Muscle of leg (tissue), 11 donors: ENCODE results near the gene FALEC. TPM values are rescaled to one million over a fixed set of nuclear protein-coding genes. Genes with fewer than 3 reads are reported as not detected.
A peak's percentile ranks its signal among the peaks of the same experiment; 100 is the strongest.

Experiments used
- DNase-seq: peaks from one replicate; pipeline ENCODE4 v3.0.0; 2013
- H3K27ac ChIP-seq: one replicate; pipeline ENCODE4 v1.5.1; 2013; ENCODE audit warnings: mild to moderate bottlenecking, low read length, control low read depth
- H3K27me3 ChIP-seq: one replicate; pipeline ENCODE4 v1.6.1; 2013; ENCODE audit warnings: low read length; ENCODE audit not compliant: control insufficient read depth, insufficient read depth
- H3K36me3 ChIP-seq: one replicate; pipeline ENCODE4 v1.6.1; 2013; ENCODE audit warnings: low read length; ENCODE audit not compliant: control insufficient read depth, insufficient read depth
- H3K4me1 ChIP-seq: one replicate; pipeline ENCODE4 v1.6.1; 2013; ENCODE audit warnings: low read length; ENCODE audit not compliant: control insufficient read depth, insufficient read depth
- H3K4me3 ChIP-seq: one replicate; pipeline ENCODE4 v1.5.1; 2013; ENCODE audit warnings: low read length, control low read depth
- H3K9me3 ChIP-seq: replicated peaks from 2 replicates; pipeline ENCODE4 v1.6.1; 2013; ENCODE audit warnings: low read depth, low read length; ENCODE audit not compliant: control insufficient read depth
- WGBS: methylation state at CpG from one replicate; pipeline ENCODE4 v1.1.5; 2013; ENCODE audit warnings: missing lambda C conversion rate; ENCODE audit not compliant: insufficient coverage; 5-methylcytosine and 5-hydroxymethylcytosine counted together
- polyA plus RNA-seq, 8 donors: library from polyadenylated mRNA; unstranded; fragments of 120-200 nt; gene quantifications; one replicate each; pipeline versions ENCODE4 v1.2.1 to v1.2.3, GENCODE V29; 2013; ENCODE audit warnings: inconsistent platforms in 1 of 8, low replicate concordance in 1 of 8; ENCODE audit not compliant: insufficient read length in 8 of 8, insufficient read depth in 1 of 8
- total RNA-seq: library from RNA; stranded (reverse); fragments of 120-200 nt; gene quantifications from one replicate; pipeline ENCODE4 v1.2.4, GENCODE V29; 2013

FALEC gene
- total and polyA plus RNA-seq, 9 donors = 0.32 to 1.6 (median 0.74) TPM; not detected in 1

DNA sequence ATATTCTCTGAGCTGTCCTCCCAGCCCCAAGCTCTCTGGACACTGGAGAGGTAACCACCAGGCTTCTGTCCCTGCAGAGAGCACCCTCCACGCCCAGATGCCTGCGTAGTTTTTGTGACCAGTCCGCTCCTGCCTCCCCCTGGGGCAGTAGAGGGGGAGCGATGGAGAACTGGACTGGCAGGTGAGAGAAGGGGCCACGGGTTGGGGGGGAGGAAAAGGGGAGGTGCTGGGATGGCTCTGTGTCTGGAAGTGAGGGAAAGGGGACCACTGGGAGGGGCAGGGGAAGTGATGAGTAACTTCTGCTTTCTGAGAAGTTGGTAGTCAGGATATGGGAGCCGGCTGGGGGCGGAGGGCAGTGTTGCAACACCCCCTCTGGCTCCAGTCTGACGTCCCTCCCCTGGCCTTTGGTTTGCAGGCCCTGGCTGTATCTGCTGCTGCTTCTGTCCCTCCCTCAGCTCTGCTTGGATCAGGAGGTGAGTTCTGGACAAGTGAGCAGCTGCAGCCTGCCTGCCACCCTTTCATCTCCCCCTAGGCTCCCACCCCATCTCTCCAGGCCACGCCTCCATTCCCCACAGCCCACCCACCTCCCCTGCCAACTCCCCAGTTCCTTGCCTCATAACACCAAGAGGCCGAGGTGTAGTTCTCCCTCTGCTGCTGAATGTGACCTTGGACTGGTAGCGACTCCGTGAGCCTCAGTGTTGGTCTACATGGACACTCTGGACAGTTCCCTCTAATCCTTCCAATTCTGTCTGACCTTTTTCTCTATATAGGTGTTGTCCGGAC lies 36.8 kb downstream of the FALEC start:
- no peaks in the 10 kb centered on the region for H3K9me3 ChIP-seq
- no peak overlapping the region for H3K4me3 ChIP-seq
- H3K27me3 ChIP-seq = peaks cover 2% of the 10 kb centered on the region
- H3K27ac ChIP-seq = peak overlapping the region; percentile 87
- H3K36me3 ChIP-seq = peaks cover 39% of the 10 kb centered on the region
- WGBS = 30% methylated on average over 8 of the region's 13 CpGs
- peaks cover 49% of the 10 kb centered on the region for H3K4me1 ChIP-seq
- peak; percentile 92 for DNase-seq

- H3K4me3 ChIP-seq = no peak overlapping the region
- H3K27ac ChIP-seq = peak overlapping the region; percentile 76
- H3K27me3 ChIP-seq = peaks cover 2% of the 10 kb centered on the region
- H3K36me3 ChIP-seq = peaks cover 43% of the 10 kb centered on the region
- WGBS = 62% methylated on average over 9 of the region's 12 CpGs
- DNase-seq = no peak
- no peaks in the 10 kb centered on the region for H3K9me3 ChIP-seq
- peaks cover 49% of the 10 kb centered on the region for H3K4me1 ChIP-seq
Observed at GRCh38 chr1:150552911-150553289, 37.3 kb downstream of the FALEC start.

DNA sequence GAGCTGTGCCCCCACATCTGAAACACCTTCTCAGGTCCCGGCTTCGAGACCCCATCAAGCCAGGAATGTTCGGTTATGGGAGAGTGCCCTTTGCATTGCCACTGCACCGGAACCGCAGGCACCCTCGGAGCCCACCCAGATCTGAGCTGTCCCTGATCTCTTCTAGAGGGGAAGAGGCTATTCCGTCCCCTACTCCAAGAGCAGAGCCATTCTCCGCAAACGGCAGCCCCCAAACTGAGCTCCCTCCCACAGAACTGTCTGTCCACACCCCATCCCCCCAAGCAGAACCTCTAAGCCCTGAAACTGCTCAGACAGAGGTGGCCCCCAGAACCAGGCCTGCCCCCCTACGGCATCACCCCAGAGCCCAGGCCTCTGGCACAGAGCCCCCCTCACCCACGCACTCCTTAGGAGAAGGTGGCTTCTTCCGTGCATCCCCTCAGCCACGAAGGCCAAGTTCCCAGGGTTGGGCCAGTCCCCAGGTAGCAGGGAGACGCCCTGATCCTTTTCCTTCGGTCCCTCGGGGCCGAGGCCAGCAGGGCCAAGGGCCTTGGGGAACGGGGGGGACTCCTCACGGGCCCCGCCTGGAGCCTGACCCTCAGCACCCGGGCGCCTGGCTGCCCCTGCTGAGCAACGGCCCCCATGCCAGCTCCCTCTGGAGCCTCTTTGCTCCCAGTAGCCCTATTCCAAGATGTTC lies 38.0 kb downstream of the FALEC start:
- Histone ChIP-seq H3K4me3 (no peak overlapping the region), H3K27me3 (peaks cover 2% of the 10 kb centered on the region), H3K36me3 (peaks cover 49% of the 10 kb centered on the region), H3K27ac (no peak overlapping the region), H3K4me1 (peaks cover 47% of the 10 kb centered on the region), H3K9me3 (no peaks in the 10 kb centered on the region)
- 78% methylated on average over 15 of the region's 23 CpGs for WGBS
- no peak for DNase-seq

DNA sequence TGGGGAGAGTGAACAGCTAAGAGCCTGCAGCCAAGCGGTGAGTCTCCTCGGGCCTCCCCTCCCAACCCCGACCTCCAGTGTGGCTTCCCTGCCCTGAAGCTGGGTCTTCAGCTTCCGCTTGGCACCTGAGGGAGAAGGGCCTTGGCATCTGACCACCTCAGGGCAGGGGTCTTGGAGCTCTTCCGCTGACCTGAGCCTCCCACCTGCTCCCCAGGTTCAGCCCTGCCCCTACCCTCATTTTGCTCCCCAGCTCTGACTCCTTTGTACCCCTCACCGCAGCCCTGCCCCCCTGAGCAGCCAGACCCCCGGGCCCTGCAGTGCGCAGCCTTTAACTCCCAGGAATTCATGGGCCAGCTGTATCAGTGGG lies 38.5 kb downstream of the FALEC start:
- Histone ChIP-seq H3K36me3 (peaks cover 51% of the 10 kb centered on the region), H3K27me3 (peaks cover 2% of the 10 kb centered on the region), H3K27ac (no peak overlapping the region), H3K4me3 (no peak overlapping the region), H3K4me1 (peaks cover 52% of the 10 kb centered on the region), H3K9me3 (no peaks in the 10 kb centered on the region)
- DNase-seq = no peak
- 87% methylated on average over 5 of the region's 8 CpGs for WGBS

DNA sequence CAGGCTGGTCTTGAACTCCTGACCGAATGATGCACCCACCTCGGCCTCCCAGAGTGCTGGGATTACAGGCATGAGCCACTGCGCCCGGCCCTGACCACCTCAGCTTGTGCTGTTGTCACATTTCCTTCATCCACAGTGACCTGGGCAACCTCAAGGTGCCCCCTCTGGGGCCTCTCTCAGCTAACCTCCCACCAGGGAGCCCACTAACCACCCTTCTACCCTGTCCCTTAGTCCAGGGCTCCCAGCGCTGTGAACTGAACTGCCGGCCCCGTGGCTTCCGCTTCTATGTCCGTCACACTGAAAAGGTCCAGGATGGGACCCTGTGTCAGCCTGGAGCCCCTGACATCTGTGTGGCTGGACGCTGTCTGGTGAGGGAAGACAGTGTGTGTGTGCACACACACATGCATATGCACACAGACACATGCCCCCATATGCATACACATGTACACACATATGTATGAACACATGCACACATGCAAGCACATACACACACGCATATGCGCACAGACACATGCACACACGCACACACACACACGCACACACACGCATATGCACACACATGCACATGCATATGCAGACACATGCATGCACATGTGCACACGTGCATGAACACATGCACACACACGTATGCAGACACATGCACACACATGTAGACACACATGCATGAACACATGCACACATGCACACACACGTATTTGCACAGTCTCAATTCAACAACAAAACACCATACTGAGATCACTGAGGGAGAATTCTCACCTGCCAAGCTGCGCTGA lies 39.8 kb downstream of the FALEC start:
- Histone ChIP-seq H3K4me1 (peaks cover 56% of the 10 kb centered on the region), H3K27me3 (no peaks in the 10 kb centered on the region), H3K9me3 (no peaks in the 10 kb centered on the region), H3K27ac (no peak overlapping the region), H3K4me3 (no peak overlapping the region), H3K36me3 (peaks cover 55% of the 10 kb centered on the region)
- 77% methylated on average over 11 of the region's 19 CpGs for WGBS
- no peak for DNase-seq

GRCh38 chr1:150555971-150556865 lies 40.7 kb downstream of the FALEC start:
- Histone ChIP-seq H3K27ac (no peak overlapping the region), H3K4me1 (peaks cover 52% of the 10 kb centered on the region), H3K27me3 (no peaks in the 10 kb centered on the region), H3K9me3 (no peaks in the 10 kb centered on the region), H3K4me3 (no peak overlapping the region), H3K36me3 (peaks cover 55% of the 10 kb centered on the region)
- 48% methylated on average over 11 of the region's 26 CpGs for WGBS
- no peak for DNase-seq

DNA sequence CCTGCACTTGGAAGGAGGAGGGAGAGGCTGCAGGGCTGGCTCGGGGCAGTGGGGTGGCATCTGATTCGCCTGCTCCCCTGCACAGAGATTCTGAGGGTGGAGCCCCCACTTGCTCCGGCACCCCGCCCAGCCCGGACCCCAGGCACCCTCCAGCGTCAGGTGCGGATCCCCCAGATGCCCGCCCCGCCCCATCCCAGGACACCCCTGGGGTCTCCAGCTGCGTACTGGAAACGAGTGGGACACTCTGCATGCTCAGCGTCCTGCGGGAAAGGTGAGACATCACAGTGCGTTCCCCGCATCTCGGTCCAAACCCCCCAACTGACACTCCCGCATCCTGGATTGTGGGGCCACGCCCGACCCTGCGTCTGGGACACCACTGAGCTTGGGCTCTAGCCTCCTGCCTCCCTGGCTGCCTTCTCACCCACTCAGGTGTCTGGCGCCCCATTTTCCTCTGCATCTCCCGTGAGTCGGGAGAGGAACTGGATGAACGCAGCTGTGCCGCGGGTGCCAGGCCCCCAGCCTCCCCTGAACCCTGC lies 41.6 kb downstream of the FALEC start:
- WGBS = 82% methylated on average over 21 of the region's 26 CpGs
- H3K4me3 ChIP-seq = no peak overlapping the region
- peaks cover 55% of the 10 kb centered on the region for H3K36me3 ChIP-seq
- H3K9me3 ChIP-seq = no peaks in the 10 kb centered on the region
- H3K27ac ChIP-seq = no peak overlapping the region
- no peak for DNase-seq
- H3K27me3 ChIP-seq = no peaks in the 10 kb centered on the region
- peaks cover 49% of the 10 kb centered on the region for H3K4me1 ChIP-seq

- H3K9me3 ChIP-seq = no peaks in the 10 kb centered on the region
- no peak overlapping the region for H3K27ac ChIP-seq
- H3K4me1 ChIP-seq = peaks cover 49% of the 10 kb centered on the region
- peaks cover 55% of the 10 kb centered on the region for H3K36me3 ChIP-seq
- H3K4me3 ChIP-seq = no peak overlapping the region
- H3K27me3 ChIP-seq = no peaks in the 10 kb centered on the region
- DNase-seq = no peak
- 78% methylated on average over 10 of the region's 15 CpGs for WGBS
Observed at GRCh38 chr1:150557813-150558212, 42.3 kb downstream of the FALEC start.

DNA sequence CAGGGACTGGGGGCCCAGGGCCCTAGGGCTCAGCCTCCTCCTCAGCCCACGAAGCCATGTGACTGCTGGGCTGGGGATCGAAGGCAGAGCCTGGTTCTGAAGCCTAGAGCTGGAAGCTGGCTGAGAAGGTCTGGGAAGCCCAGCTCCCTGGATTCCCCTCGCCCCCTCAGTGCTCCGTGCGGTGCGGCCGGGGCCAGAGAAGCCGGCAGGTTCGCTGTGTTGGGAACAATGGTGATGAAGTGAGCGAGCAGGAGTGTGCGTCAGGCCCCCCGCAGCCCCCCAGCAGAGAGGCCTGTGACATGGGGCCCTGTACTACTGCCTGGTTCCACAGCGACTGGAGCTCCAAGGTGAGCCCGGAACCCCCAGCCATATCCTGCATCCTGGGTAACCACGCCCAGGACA lies 42.8 kb downstream of the FALEC start:
- DNase-seq = no peak
- Histone ChIP-seq H3K4me1 (peaks cover 51% of the 10 kb centered on the region), H3K4me3 (no peak overlapping the region), H3K27me3 (no peaks in the 10 kb centered on the region), H3K36me3 (peaks cover 51% of the 10 kb centered on the region), H3K9me3 (no peaks in the 10 kb centered on the region), H3K27ac (no peak overlapping the region)
- WGBS = 70% methylated on average over 15 of the region's 15 CpGs
